PC-9 (cell line): ENCODE data around the gene TSPAN11.

Experiments used
- CTCF ChIP-seq: fragments of 200-600 bp; sonication (generic); conservative IDR thresholded peaks from 2 replicates; pipeline ENCODE4 v1.6.1; 2017; ENCODE audit warnings: mixed run types, antibody characterized with exemption, mild to moderate bottlenecking, moderate library complexity
- EZH2 ChIP-seq: fragments of 200-600 bp; sonication (generic); IDR thresholded peaks from 2 replicates; pipeline ENCODE4 v1.8.0; 2017; ENCODE audit warnings: antibody characterized with exemption, low read depth

GRCh38 chr12:30976206-30976605 is 49.7 kb downstream of the TSPAN11 start:
- TF ChIP-seq CTCF (no peak), EZH2 (no peak)
